Osteocyte (in vitro differentiated cells): ENCODE measurements around the gene PRR13. TPM values are rescaled to one million over a fixed set of nuclear protein-coding genes. Genes with fewer than 3 reads are reported as not detected.

Experiments
- DNase-seq: peaks from one replicate; pipeline ENCODE4 v3.0.0; 2021; ENCODE audit warnings: mixed read lengths; ENCODE audit not compliant: unreplicated experiment; ENCODE audit errors: extremely low spot score
- H3K27ac Mint-ChIP-seq: one replicate; pipeline ENCODE4 v1.8.0; 2021; ENCODE audit warnings: mild to moderate bottlenecking, mixed read lengths; ENCODE audit not compliant: unreplicated experiment
- H3K27me3 Mint-ChIP-seq: one replicate; pipeline ENCODE4 v1.8.0; 2021; ENCODE audit warnings: mixed read lengths; ENCODE audit not compliant: unreplicated experiment
- H3K36me3 Mint-ChIP-seq: one replicate; pipeline ENCODE4 v1.8.0; 2021; ENCODE audit warnings: mixed read lengths; ENCODE audit not compliant: unreplicated experiment
- H3K4me1 Mint-ChIP-seq: one replicate; pipeline ENCODE4 v1.8.0; 2021; ENCODE audit warnings: mixed read lengths; ENCODE audit not compliant: unreplicated experiment
- H3K4me3 Mint-ChIP-seq: one replicate; pipeline ENCODE4 v1.8.0; 2021; ENCODE audit warnings: mild to moderate bottlenecking, moderate library complexity, mixed read lengths; ENCODE audit not compliant: unreplicated experiment
- H3K9me3 Mint-ChIP-seq: one replicate; pipeline ENCODE4 v1.8.0; 2021; ENCODE audit warnings: mixed read lengths; ENCODE audit not compliant: unreplicated experiment
- total RNA-seq: library from RNA; stranded (reverse); gene quantifications from 2 replicates; pipeline ENCODE4 v1.2.1, GENCODE V29; 2021
- TF ChIP-seq, protein P1 (sequence below): fragments of 200-600 bp; sonication (generic); IDR thresholded peaks from 2 replicates; pipeline ENCODE4 v1.5.0; 2021; ENCODE audit warnings: antibody characterized with exemption, mild to moderate bottlenecking, moderate library complexity

PRR13 gene
- total RNA-seq, 1 donor from 2014 or later: 102 TPM

DNA sequence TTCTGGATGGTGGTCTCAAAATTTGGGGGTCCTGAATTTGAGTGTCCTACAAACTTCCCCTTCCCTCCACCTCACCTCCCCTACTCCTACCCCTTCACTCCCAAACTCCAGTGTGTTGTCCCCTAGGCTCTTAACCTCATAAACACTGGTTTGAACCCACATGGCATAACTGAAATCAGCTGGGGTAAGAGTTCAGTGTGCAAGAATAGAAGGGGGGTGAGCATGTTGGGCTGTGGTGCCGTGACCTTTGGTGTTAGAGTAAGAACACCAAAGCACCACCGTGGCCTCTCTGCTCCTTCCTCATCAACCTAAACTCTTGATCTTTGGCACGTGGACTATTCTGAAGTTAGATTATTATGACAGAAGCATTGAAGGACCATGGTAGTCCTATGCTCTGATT lies 21.4 kb downstream of the PRR13 start:
- H3K4me1 Mint-ChIP-seq: peaks cover 8% of the 10 kb centered on the region
- no peak for DNase-seq
- no peak overlapping the region for H3K27ac Mint-ChIP-seq
- no peaks in the 10 kb centered on the region for H3K9me3 Mint-ChIP-seq
- peaks cover 80% of the 10 kb centered on the region for H3K36me3 Mint-ChIP-seq
- no peaks in the 10 kb centered on the region for H3K27me3 Mint-ChIP-seq
- TF ChIP-seq, protein P1, sequence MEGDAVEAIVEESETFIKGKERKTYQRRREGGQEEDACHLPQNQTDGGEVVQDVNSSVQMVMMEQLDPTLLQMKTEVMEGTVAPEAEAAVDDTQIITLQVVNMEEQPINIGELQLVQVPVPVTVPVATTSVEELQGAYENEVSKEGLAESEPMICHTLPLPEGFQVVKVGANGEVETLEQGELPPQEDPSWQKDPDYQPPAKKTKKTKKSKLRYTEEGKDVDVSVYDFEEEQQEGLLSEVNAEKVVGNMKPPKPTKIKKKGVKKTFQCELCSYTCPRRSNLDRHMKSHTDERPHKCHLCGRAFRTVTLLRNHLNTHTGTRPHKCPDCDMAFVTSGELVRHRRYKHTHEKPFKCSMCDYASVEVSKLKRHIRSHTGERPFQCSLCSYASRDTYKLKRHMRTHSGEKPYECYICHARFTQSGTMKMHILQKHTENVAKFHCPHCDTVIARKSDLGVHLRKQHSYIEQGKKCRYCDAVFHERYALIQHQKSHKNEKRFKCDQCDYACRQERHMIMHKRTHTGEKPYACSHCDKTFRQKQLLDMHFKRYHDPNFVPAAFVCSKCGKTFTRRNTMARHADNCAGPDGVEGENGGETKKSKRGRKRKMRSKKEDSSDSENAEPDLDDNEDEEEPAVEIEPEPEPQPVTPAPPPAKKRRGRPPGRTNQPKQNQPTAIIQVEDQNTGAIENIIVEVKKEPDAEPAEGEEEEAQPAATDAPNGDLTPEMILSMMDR: no peak
- no peak overlapping the region for H3K4me3 Mint-ChIP-seq

DNA sequence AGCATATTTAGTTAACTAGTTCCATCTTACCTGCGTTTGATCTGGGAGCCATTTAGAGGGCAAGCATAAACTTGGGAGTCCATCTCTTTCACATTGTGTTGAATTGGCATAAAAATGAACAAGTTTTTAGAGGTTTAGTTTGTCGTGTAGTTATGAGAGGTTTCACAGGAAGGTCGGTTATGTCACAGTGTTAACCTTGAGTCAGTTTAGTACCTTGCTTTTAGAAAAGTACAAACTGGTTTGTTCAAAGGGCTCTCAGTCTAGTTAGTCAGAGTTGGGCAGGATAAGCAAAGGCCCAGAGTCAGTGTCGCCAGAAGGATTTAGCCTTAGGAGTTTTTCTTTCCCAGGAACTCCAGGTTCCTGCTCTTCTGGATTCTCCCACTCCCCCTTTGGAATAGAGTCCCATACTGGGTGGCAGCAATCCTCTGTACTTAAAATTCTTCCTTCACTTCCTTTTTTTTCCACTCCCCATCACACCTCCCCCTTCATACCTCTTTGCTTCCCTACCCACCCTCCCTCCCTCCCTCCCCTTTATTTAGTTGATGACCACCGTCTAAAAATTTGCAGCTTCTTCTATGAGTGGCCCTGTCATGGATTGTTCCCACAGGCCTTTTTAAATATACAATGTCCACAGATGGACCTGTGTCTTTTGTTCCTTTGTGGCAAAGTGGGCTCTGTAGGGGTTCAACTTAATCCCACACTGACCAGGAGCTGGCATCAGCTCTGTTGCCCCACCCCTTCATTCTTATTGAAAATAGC lies 22.4 kb downstream of the PRR13 start:
- Mint-ChIP-seq H3K4me3 (no peak overlapping the region), H3K27ac (peak overlapping the region; percentile 45), H3K9me3 (no peaks in the 10 kb centered on the region), H3K4me1 (peaks cover 8% of the 10 kb centered on the region), H3K36me3 (peaks cover 81% of the 10 kb centered on the region), H3K27me3 (no peaks in the 10 kb centered on the region)
- TF ChIP-seq, protein P1: no peak
- no peak for DNase-seq

DNA sequence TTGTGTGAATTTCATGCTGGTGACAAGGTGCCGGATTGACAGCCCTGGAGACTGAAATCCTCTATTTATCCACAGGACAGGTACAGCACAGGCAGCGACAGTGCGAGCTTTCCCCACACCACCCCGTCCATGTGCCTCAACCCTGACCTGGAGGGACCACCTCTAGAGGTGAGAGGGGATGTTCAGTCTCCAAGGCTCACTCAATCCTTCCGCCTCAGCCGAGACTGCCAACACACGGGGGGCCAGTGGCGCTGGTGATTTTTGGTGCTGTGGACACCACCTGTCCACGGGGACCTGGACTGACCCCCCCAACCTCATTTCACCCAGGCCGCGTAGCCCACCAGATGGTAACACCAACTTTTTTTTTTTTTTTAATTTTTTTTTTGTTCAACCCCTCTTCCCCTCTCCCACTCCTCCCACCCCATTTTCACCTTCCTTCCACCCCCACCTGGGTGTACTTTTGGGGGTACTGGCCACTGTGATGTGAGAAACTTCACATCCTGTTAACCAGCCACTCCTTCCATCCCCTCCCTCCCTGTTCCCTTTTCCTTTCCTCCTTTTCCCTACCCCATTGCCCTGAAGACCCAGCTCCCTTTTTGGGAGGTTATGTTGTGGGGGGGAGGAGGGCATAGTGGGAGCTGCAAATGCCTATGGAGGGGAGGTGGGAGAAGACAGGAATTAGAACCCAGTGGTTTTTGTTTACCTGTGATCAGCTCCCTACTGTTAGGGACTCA lies 23.3 kb downstream of the PRR13 start:
- no peaks in the 10 kb centered on the region for H3K27me3 Mint-ChIP-seq
- H3K9me3 Mint-ChIP-seq: no peaks in the 10 kb centered on the region
- no peak overlapping the region for H3K4me3 Mint-ChIP-seq
- no peak overlapping the region for H3K27ac Mint-ChIP-seq
- H3K4me1 Mint-ChIP-seq: peaks cover 6% of the 10 kb centered on the region
- TF ChIP-seq, protein P1: no peak
- DNase-seq: no peak
- peaks cover 74% of the 10 kb centered on the region for H3K36me3 Mint-ChIP-seq

DNA sequence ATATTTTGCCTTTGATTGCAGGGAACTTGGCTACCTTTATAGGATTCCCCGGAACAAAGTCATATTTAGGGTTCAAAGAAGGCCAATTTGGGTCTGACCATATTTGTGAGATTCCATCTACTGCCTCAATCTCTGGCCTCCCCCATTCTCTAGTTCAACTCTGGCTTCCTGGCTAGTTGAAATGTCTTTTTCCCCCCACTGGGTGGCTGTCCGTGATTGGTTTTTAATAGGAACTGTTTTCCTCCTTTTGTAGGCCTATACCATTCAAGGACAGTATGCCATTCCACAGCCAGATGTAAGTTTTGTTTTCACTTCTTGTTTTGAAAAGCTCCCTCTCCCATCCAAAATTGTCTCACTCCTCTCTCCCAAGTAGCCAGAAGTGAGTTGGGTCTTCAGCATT lies 24.1 kb downstream of the PRR13 start:
- no peak for DNase-seq
- H3K4me3 Mint-ChIP-seq: no peak overlapping the region
- no peaks in the 10 kb centered on the region for H3K9me3 Mint-ChIP-seq
- H3K36me3 Mint-ChIP-seq: peaks cover 69% of the 10 kb centered on the region
- TF ChIP-seq, protein P1: no peak
- H3K27ac Mint-ChIP-seq: no peak overlapping the region
- H3K4me1 Mint-ChIP-seq: peaks cover 4% of the 10 kb centered on the region
- H3K27me3 Mint-ChIP-seq: no peaks in the 10 kb centered on the region

DNA sequence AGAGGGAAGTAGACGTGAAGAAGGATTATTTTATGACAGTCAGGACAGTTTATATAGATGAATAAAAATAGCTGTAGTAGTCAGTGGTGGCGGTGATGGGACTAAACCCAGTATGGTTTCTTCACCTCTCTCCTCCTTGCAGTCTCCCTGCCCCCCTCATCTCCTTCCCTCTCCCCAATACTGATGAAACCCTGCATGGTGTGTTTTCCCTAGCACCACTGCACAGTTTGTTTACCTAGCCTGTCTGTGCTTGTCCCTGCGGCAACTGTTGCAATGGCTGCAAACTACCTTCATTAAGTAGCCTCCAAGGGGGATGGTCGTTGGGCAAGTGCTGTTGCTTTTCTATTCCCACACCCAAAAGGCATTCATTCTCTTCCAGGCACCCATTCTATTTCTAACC lies 25.1 kb downstream of the PRR13 start:
- DNase-seq: no peak
- Mint-ChIP-seq H3K9me3 (no peaks in the 10 kb centered on the region), H3K36me3 (peaks cover 67% of the 10 kb centered on the region), H3K4me3 (no peak overlapping the region), H3K4me1 (peaks cover 5% of the 10 kb centered on the region), H3K27ac (peak overlapping the region; percentile 45), H3K27me3 (no peaks in the 10 kb centered on the region)
- TF ChIP-seq, protein P1: no peak
